Spleen (tissue), 7 donors: ENCODE data around the gene PI4K2B.

Experiments used
- POLR2AphosphoS5 ChIP-seq, 3 donors: sonication (generic); formaldehyde crosslinking; IDR thresholded peaks; one replicate each; pipeline ENCODE4 v1.5.1; 2017; ENCODE audit warnings: antibody characterized with exemption in 3 of 3
- TF ChIP-seq, protein P1 (sequence below), 11 experiments: fragments of 200-600 bp in 7 of 11; fragments of 450-650 bp in 4 of 11; sonication (generic) in 4 of 11; IDR thresholded peaks in 8 of 11; conservative IDR thresholded peaks in 3 of 11; 1 replicate in 7 of 11; 2 replicates in 4 of 11; pipeline versions ENCODE4 v1.4.0 to v1.8.0; 2016 to 2021; ENCODE audit warnings: antibody characterized with exemption in 11 of 11, inconsistent platforms in 4 of 11, mild to moderate bottlenecking in 1 of 11
- donor health status: DM: no; HTN: no; CAD: no; lungs with moderate emphysema.
- donor health status: DM: no; HTN: no; CAD: no.
- donor health status: DM: no; HTN: no; CAD: no.

DNA sequence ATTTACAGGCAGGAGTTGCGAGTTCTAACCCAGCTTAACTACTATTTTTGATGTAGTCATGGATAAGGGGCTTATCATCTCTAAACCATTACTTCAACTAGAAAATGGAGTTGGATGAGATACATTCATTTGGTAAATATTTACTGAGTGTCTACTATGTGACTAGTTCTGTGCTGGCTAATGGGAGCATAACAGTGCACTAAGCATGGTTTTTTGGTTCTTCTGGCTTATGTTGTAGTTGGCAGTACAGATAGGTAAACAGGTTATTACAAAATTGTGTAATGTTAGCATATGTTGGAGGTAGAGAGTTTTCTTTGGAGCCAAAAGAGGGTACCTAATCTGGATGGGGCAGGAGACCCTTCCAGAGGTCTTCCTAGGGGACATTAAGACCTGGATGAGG is 25.8 kb upstream of the PI4K2B start:
- TF ChIP-seq, protein P1, sequence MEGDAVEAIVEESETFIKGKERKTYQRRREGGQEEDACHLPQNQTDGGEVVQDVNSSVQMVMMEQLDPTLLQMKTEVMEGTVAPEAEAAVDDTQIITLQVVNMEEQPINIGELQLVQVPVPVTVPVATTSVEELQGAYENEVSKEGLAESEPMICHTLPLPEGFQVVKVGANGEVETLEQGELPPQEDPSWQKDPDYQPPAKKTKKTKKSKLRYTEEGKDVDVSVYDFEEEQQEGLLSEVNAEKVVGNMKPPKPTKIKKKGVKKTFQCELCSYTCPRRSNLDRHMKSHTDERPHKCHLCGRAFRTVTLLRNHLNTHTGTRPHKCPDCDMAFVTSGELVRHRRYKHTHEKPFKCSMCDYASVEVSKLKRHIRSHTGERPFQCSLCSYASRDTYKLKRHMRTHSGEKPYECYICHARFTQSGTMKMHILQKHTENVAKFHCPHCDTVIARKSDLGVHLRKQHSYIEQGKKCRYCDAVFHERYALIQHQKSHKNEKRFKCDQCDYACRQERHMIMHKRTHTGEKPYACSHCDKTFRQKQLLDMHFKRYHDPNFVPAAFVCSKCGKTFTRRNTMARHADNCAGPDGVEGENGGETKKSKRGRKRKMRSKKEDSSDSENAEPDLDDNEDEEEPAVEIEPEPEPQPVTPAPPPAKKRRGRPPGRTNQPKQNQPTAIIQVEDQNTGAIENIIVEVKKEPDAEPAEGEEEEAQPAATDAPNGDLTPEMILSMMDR (IDR thresholded peaks at IDR 0.05 in 8 of 11, conservative IDR thresholded peaks at IDR 0.05 in 3 of 11): no peak
- TF ChIP-seq POLR2AphosphoS5 (IDR thresholded peaks at IDR 0.05): no peak
